SK-N-SH treated with all-trans-retinoic acid at 6 μM for 48 hours (cell line): ENCODE results near the gene NTPCR.

ENCODE experiments used
- ARNTL ChIP-seq: fragments of 450-650 bp; formaldehyde crosslinking; IDR thresholded peaks from 2 replicates; pipeline ENCODE4 v1.5.0; 2020; ENCODE audit warnings: low read depth, mild to moderate bottlenecking, moderate library complexity, borderline replicate concordance
- BACH2 ChIP-seq: fragments of 250-450 bp; sonication (Bioruptor Pico); IDR thresholded peaks from 2 replicates; pipeline ENCODE4 v1.9.0; 2021; ENCODE audit warnings: mild to moderate bottlenecking, borderline replicate concordance
- CSDC2 ChIP-seq: fragments of 250-450 bp; sonication (Bioruptor Pico); IDR thresholded peaks from 2 replicates; pipeline ENCODE4 v1.5.0; 2020; ENCODE audit warnings: mild to moderate bottlenecking, moderate library complexity
- ISL1 ChIP-seq: fragments of 250-450 bp; sonication (Bioruptor Pico); IDR thresholded peaks from 2 replicates; pipeline ENCODE4 v2.1.2; 2022; ENCODE audit warnings: mild to moderate bottlenecking, moderate library complexity
- PATZ1 ChIP-seq: fragments of 250-450 bp; sonication (Bioruptor Pico); IDR thresholded peaks from 2 replicates; pipeline ENCODE4 v1.8.0; 2020; ENCODE audit warnings: mild to moderate bottlenecking, moderate library complexity, borderline replicate concordance
- PPARA ChIP-seq: fragments of 250-450 bp; sonication (Bioruptor Pico); IDR thresholded peaks from 2 replicates; pipeline ENCODE4 v1.5.0; 2020; ENCODE audit warnings: mild to moderate bottlenecking, borderline replicate concordance
- TCF4 ChIP-seq: fragments of 250-450 bp; sonication (Bioruptor Pico); IDR thresholded peaks from 2 replicates; pipeline ENCODE4 v1.8.0; 2021; ENCODE audit warnings: mild to moderate bottlenecking, moderate library complexity, borderline replicate concordance
- TSHZ2 ChIP-seq: fragments of 250-450 bp; sonication (Bioruptor Pico); IDR thresholded peaks from 2 replicates; pipeline ENCODE4 v1.5.0; 2020; ENCODE audit warnings: mild to moderate bottlenecking, moderate library complexity
- ZC3H10 ChIP-seq: fragments of 250-450 bp; sonication (Bioruptor Pico); IDR thresholded peaks from 2 replicates; pipeline ENCODE4 v1.5.1; 2021; ENCODE audit warnings: mild to moderate bottlenecking, moderate library complexity
- ZFP3 ChIP-seq: fragments of 250-450 bp; sonication (Bioruptor Pico); IDR thresholded peaks from 2 replicates; pipeline ENCODE4 v1.5.0; 2020; ENCODE audit warnings: mild to moderate bottlenecking, moderate library complexity
- ZFP30 ChIP-seq: fragments of 450-650 bp; formaldehyde crosslinking; IDR thresholded peaks from 2 replicates; pipeline ENCODE4 v1.5.0; 2022; ENCODE audit warnings: mild to moderate bottlenecking, moderate library complexity
- ZNF565 ChIP-seq: fragments of 450-650 bp; formaldehyde crosslinking; conservative IDR thresholded peaks from 2 replicates; pipeline ENCODE4 v1.5.0; 2020; ENCODE audit warnings: low read depth, mild to moderate bottlenecking, moderate library complexity
- ZNF8 ChIP-seq: fragments of 450-650 bp; formaldehyde crosslinking; IDR thresholded peaks from 2 replicates; pipeline ENCODE4 v1.5.0; 2020; ENCODE audit warnings: mild to moderate bottlenecking, moderate library complexity

- TF ChIP-seq ZFP30: no peak
- no peak for TF ChIP-seq PATZ1
- TF ChIP-seq PPARA: no peak
- no peak for TF ChIP-seq BACH2 (CRISPR knock-in tag)
- no peak for TF ChIP-seq TCF4 (CRISPR knock-in tag)
- TF ChIP-seq ARNTL (CRISPR knock-in tag): no peak
- TF ChIP-seq ZNF565: no peak
- TF ChIP-seq ZNF8: no peak
- TF ChIP-seq ISL1 (CRISPR knock-in tag): no peak
- TF ChIP-seq ZC3H10: no peak
- TF ChIP-seq ZFP3 (CRISPR knock-in tag): no peak
- no peak for TF ChIP-seq TSHZ2 (CRISPR knock-in tag)
- TF ChIP-seq CSDC2 (CRISPR knock-in tag): no peak
These were observed 40.8 kb downstream of the NTPCR start for GRCh38 chr1:232991238-232991637.
